H1 (cell line): ENCODE data around the gene INPP5A. TPM values are rescaled to one million over a fixed set of nuclear protein-coding genes. Genes with fewer than 3 reads are reported as not detected.

Source experiments
- ASH2L ChIP-seq: fragments of 200-600, 300-600 bp; sonication (generic); IDR thresholded peaks from one replicate; pipeline ENCODE4 v1.7.1; 2017; ENCODE audit warnings: low read length
- ATF2 ChIP-seq: IDR thresholded peaks from 2 replicates; pipeline ENCODE4 v1.6.1; 2012; ENCODE audit warnings: low read length, inconsistent platforms
- CTBP2 ChIP-seq: IDR thresholded peaks from 2 replicates; pipeline ENCODE4 v1.7.0; 2011; ENCODE audit warnings: borderline replicate concordance, mild to moderate bottlenecking, moderate library complexity, mixed read lengths, low read length; ENCODE audit not compliant: insufficient read depth, insufficient read length
- GABPA ChIP-seq: IDR thresholded peaks from 2 replicates; pipeline ENCODE4 v1.6.1; 2011; ENCODE audit warnings: mild to moderate bottlenecking, low read length, moderate library complexity, borderline replicate concordance; ENCODE audit not compliant: insufficient read depth
- KDM4A ChIP-seq: IDR thresholded peaks from one replicate; pipeline ENCODE4 v1.7.1; 2012; ENCODE audit warnings: low read depth, mild to moderate bottlenecking, moderate library complexity, low read length, inconsistent platforms; ENCODE audit not compliant: severe bottlenecking
- RFX5 ChIP-seq: IDR thresholded peaks from 2 replicates; pipeline ENCODE4 v1.6.1; 2011; ENCODE audit warnings: low read depth, low read length, improper control_type of control experiment, borderline replicate concordance
- SUZ12 ChIP-seq: fragments of 200-600 bp; sonication (generic); IDR thresholded peaks from 2 replicates; pipeline ENCODE4 v1.6.1; 2012; ENCODE audit warnings: mild to moderate bottlenecking, inconsistent platforms, low read length, moderate library complexity, mixed read lengths
- USF2 ChIP-seq: IDR thresholded peaks from 2 replicates; pipeline ENCODE4 v1.6.1; 2011; ENCODE audit warnings: low read length, improper control_type of control experiment
- polyA plus RNA-seq, 7 experiments: library from polyadenylated mRNA; depleted of rRNA in 3 of 7; stranded (reverse) in 5 of 7; unstranded in 2 of 7; fragments of >200 nt in 5 of 7; fragments of 200-250 nt in 2 of 7; gene quantifications; 1 replicate in 5 of 7; 2 replicates in 1 of 7; 4 replicates in 1 of 7; pipeline versions ENCODE4 v1.2.1 to v1.2.3, GENCODE V29; 2011 to 2013; ENCODE audit warnings: missing spikeins in 2 of 7, mixed read lengths in 2 of 7
- total RNA-seq: library from RNA; stranded (reverse); fragmentation: NEBNext Ultra II Directional; extraction: Animal tissue kit (Norgen Biotek cat#: 25700); gene quantifications from 2 replicates; pipeline ENCODE4 v1.2.1, GENCODE V29; 2021

Gene INPP5A
- total and polyA plus RNA-seq, 2 of the 8 experiments (the other 6 are each of a cell fraction or from before 2014, with no cell fraction given) = 19.7 to 27.5 TPM

- no peak for TF ChIP-seq ATF2
- no peak for TF ChIP-seq GABPA
- TF ChIP-seq SUZ12 = no peak
- no peak for TF ChIP-seq USF2
- no peak for TF ChIP-seq CTBP2
- TF ChIP-seq ASH2L = no peak
- no peak for TF ChIP-seq RFX5
- TF ChIP-seq KDM4A = no peak
Measured at GRCh38 chr10:132640326-132641125, 102.9 kb downstream of the INPP5A start (continued).
